GM11168 (cell line): Measurements from ENCODE around the gene TJP3.
"Not testable (repeated sequence)": the region's sequence is repeated elsewhere in the genome, so short reads cannot be mapped to it uniquely, and the experiment has no call there.

Experiments
- in situ Hi-C: fragments of 300-500 bp; cut with MboI; formaldehyde crosslinking; loops from one replicate; pipeline ENCODE4 v1.12.0; 2022; ENCODE audit warnings: low sequenced_read_pairs; ENCODE audit not compliant: unreplicated experiment

The TJP3 gene

GRCh38 chr19:3708207-3708931, at the start of gene TJP3:
TJP3 (plus strand) TSS chr19:3708384; CDS start chr19:3728433, 20,049 bp downstream.
- in situ Hi-C loops: no loop called here

GRCh38 chr19:3658870-3659745, 49.1 kb upstream of the TJP3 start:
- in situ Hi-C loops: no loop called here

GRCh38 chr19:3659746-3660112, 48.5 kb upstream of the TJP3 start:
- in situ Hi-C loops: loop anchor here (5.0 kb wide), 1 partner anchor 43 kb away; the partner anchor contains the start of gene PIP5K1C

- in situ Hi-C loops: loop anchor here (5.0 kb wide), 1 partner anchor 42 kb away; the partner anchor contains the start of gene PIP5K1C
Observed at GRCh38 chr19:3660493-3661219, 47.5 kb upstream of the TJP3 start.

GRCh38 chr19:3661284-3662238, 46.6 kb upstream of the TJP3 start:
- in situ Hi-C loops: loop anchor here (5.0 kb wide), 1 partner anchor 41 kb away; the partner anchor contains the start of gene PIP5K1C

- in situ Hi-C loops: loop anchor here (5.0 kb wide), 1 partner anchor 38 kb away; the partner anchor contains the start of gene PIP5K1C
Observed at GRCh38 chr19:3663838-3664237, 44.3 kb upstream of the TJP3 start.

GRCh38 chr19:3664879-3665642, 43.1 kb upstream of the TJP3 start:
- in situ Hi-C loops: loop anchor here (5.0 kb wide), 1 partner anchor 37 kb away; the partner anchor contains the start of gene PIP5K1C

- in situ Hi-C loops: no loop called here
Observed at GRCh38 chr19:3665681-3666544, 42.3 kb upstream of the TJP3 start.

GRCh38 chr19:3666545-3666856, 41.7 kb upstream of the TJP3 start:
- in situ Hi-C loops: not testable (repeated sequence)

GRCh38 chr19:3667037-3667638, 41.0 kb upstream of the TJP3 start:
- in situ Hi-C loops: no loop called here

- in situ Hi-C loops: no loop called here
Observed at GRCh38 chr19:3667766-3668165, 40.4 kb upstream of the TJP3 start.

GRCh38 chr19:3668331-3669081, 39.7 kb upstream of the TJP3 start:
- in situ Hi-C loops: no loop called here

GRCh38 chr19:3669082-3669946, 38.9 kb upstream of the TJP3 start:
- in situ Hi-C loops: no loop called here

GRCh38 chr19:3669947-3670795, 38.0 kb upstream of the TJP3 start:
- in situ Hi-C loops: no loop called here
